H1 (cell line): ENCODE results near the gene C3orf18. TPM values are rescaled to one million over a fixed set of nuclear protein-coding genes. Genes with fewer than 3 reads are reported as not detected.

Experiments used
- BACH1 ChIP-seq: IDR thresholded peaks from 2 replicates; pipeline ENCODE4 v1.6.1; 2012; ENCODE audit warnings: low read length, improper control_type of control experiment
- CHD2 ChIP-seq: IDR thresholded peaks from 2 replicates; pipeline ENCODE4 v1.6.1; 2012; ENCODE audit warnings: low read length, improper control_type of control experiment
- HDAC2 ChIP-seq, 2 experiments: fragments of 300-600 bp in 1 of 2; sonication (generic) in 1 of 2; IDR thresholded peaks; 2 replicates each; pipeline ENCODE4 v1.6.1; 2011 to 2012; ENCODE audit warnings: low read depth in 2 of 2, low read length in 2 of 2, mild to moderate bottlenecking in 2 of 2, moderate library complexity in 2 of 2, borderline replicate concordance in 1 of 2, inconsistent platforms in 1 of 2
- RFX5 ChIP-seq: IDR thresholded peaks from 2 replicates; pipeline ENCODE4 v1.6.1; 2011; ENCODE audit warnings: low read depth, low read length, improper control_type of control experiment, borderline replicate concordance
- polyA plus RNA-seq, 7 experiments: library from polyadenylated mRNA; depleted of rRNA in 3 of 7; stranded (reverse) in 5 of 7; unstranded in 2 of 7; fragments of >200 nt in 5 of 7; fragments of 200-250 nt in 2 of 7; gene quantifications; 1 replicate in 5 of 7; 2 replicates in 1 of 7; 4 replicates in 1 of 7; pipeline versions ENCODE4 v1.2.1 to v1.2.3, GENCODE V29; 2011 to 2013; ENCODE audit warnings: missing spikeins in 2 of 7, mixed read lengths in 2 of 7
- total RNA-seq: library from RNA; stranded (reverse); fragmentation: NEBNext Ultra II Directional; extraction: Animal tissue kit (Norgen Biotek cat#: 25700); gene quantifications from 2 replicates; pipeline ENCODE4 v1.2.1, GENCODE V29; 2021

C3orf18 gene
- total and polyA plus RNA-seq, 2 of the 8 experiments (the other 6 are each of a cell fraction or from before 2014, with no cell fraction given) = 7.5 to 15.0 TPM

DNA sequence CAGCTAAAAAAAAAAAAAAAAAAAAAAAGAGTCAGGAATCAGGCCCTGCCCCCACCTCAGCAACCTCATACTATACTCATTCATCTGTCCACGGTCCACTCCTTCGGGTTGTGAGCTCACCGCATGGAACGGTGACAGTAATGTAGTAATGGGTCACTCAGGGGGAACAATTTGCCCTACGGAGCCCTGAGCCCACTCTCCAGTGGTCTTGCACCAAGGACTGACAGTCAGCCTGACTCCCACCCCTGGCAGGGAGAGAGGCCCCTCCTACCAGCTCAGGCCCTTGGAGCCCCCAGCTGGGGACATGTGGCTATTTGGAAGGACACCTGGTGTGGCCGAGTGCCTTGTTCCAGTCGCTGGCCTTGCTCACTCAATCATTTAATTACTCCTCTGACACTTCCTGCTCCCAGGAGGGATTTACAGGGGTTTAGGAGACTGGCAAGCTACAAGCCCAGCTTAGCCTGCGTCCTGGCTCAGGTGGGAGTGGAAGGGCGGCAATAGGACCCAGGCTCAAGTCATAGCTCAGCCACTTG is 44.2 kb downstream of the C3orf18 start (continued):
- TF ChIP-seq BACH1 (no peak), CHD2 (no peak), HDAC2 (IDR thresholded peaks at IDR 0.05; ENCODE audit: borderline replicate concordance in 1 of 2, low read depth in 2 of 2, low read length in 2 of 2) (no peak), RFX5 (no peak)
- TF ChIP-seq, all 59 proteins: peak for 0
